ENCODE data around the gene ADAM19.
"Not testable (repeated sequence)": the region's sequence is repeated elsewhere in the genome, so short reads cannot be mapped to it uniquely, and the experiment has no call there.

Gene ADAM19

GRCh38 chr5:157511651-157512644, 63.6 kb downstream of the ADAM19 start:
- DNase-seq = no peak

- no peak for DNase-seq
Observed at GRCh38 chr5:157510682-157511081, 64.9 kb downstream of the ADAM19 start.

GRCh38 chr5:157509587-157509986, 66.0 kb downstream of the ADAM19 start:
- DNase-seq = no peak

GRCh38 chr5:157509093-157509492, 66.5 kb downstream of the ADAM19 start:
- DNase-seq = no peak

- DNase-seq = no peak
Observed at GRCh38 chr5:157506981-157507780, 68.4 kb downstream of the ADAM19 start.

- DNase-seq = no peak
Observed at GRCh38 chr5:157506066-157506590, 69.4 kb downstream of the ADAM19 start.

GRCh38 chr5:157505496-157505895, 70.1 kb downstream of the ADAM19 start:
- DNase-seq = no peak

- DNase-seq = no peak
Observed at GRCh38 chr5:157504053-157504452, 71.5 kb downstream of the ADAM19 start.

GRCh38 chr5:157502143-157502647, 73.4 kb downstream of the ADAM19 start:
- no peak for DNase-seq

GRCh38 chr5:157497875-157498611, 77.5 kb downstream of the ADAM19 start:
- no peak for DNase-seq

- no peak for DNase-seq
Observed at GRCh38 chr5:157496864-157497263, 78.7 kb downstream of the ADAM19 start.

- no peak for DNase-seq
Observed at GRCh38 chr5:157494178-157494832, 81.3 kb downstream of the ADAM19 start.

GRCh38 chr5:157492886-157493285, 82.7 kb downstream of the ADAM19 start:
- DNase-seq = no peak

- no peak for DNase-seq
Observed at GRCh38 chr5:157491471-157491995, 84.0 kb downstream of the ADAM19 start.

- no peak for DNase-seq
Observed at GRCh38 chr5:157487358-157487757, 88.2 kb downstream of the ADAM19 start.

GRCh38 chr5:157486861-157487260, 88.7 kb downstream of the ADAM19 start:
- no peak for DNase-seq

- no peak for DNase-seq
Observed at GRCh38 chr5:157486221-157486681, 89.3 kb downstream of the ADAM19 start.

GRCh38 chr5:157485811-157486210, 89.8 kb downstream of the ADAM19 start:
- DNase-seq = no peak

- DNase-seq = no peak
Observed at GRCh38 chr5:157485340-157485739, 90.2 kb downstream of the ADAM19 start.

- DNase-seq = no peak
Observed at GRCh38 chr5:157484768-157485167, 90.8 kb downstream of the ADAM19 start.

- not testable (repeated sequence) for DNase-seq
Observed at GRCh38 chr5:157482702-157483101, 92.9 kb downstream of the ADAM19 start.

GRCh38 chr5:157481666-157482065, 93.9 kb downstream of the ADAM19 start:
- no peak for DNase-seq
